Spleen (tissue), 11 donors: ENCODE data around the gene DOCK2. TPM values are rescaled to one million over a fixed set of nuclear protein-coding genes. Genes with fewer than 3 reads are reported as not detected.

ENCODE experiments used
- DNase-seq: peaks from one replicate; pipeline ENCODE4 v3.0.0-alpha.2; 2020
- H3K27ac ChIP-seq, 8 donors: fragments of 200-600 bp; sonication (generic) in 7 of 8; 1 replicate in 4 of 8; 2 replicates in 4 of 8; pipeline versions ENCODE4 v1.5.0 to v1.8.0; 2016 to 2021; ENCODE audit warnings: inconsistent platforms in 4 of 8, mild to moderate bottlenecking in 4 of 8, moderate library complexity in 1 of 8
- H3K27me3 ChIP-seq, 7 donors: fragments of 200-600 bp; sonication (generic) in 6 of 7; replicated peaks in 1 of 7; 1 replicate in 4 of 7; 2 replicates in 3 of 7; pipeline versions ENCODE4 v1.5.0 to v1.8.0; 2016 to 2021; ENCODE audit warnings: inconsistent platforms in 3 of 7, mild to moderate bottlenecking in 1 of 7
- H3K36me3 ChIP-seq, 6 donors: fragments of 200-600 bp; sonication (generic) in 5 of 6; 1 replicate in 4 of 6; 2 replicates in 2 of 6; pipeline versions ENCODE4 v1.5.0 to v1.8.0; 2016 to 2021; ENCODE audit warnings: inconsistent platforms in 2 of 6
- H3K4me1 ChIP-seq, 6 donors: fragments of 200-600 bp; sonication (generic) in 5 of 6; 1 replicate in 3 of 6; 2 replicates in 3 of 6; pipeline versions ENCODE4 v1.5.0 to v1.8.0; 2016 to 2021; ENCODE audit warnings: inconsistent platforms in 3 of 6
- H3K4me3 ChIP-seq, 8 donors: fragments of 200-600 bp; sonication (generic) in 7 of 8; 1 replicate in 4 of 8; 2 replicates in 4 of 8; pipeline versions ENCODE4 v1.5.0 to v1.8.0; 2016 to 2021; ENCODE audit warnings: inconsistent platforms in 4 of 8, mild to moderate bottlenecking in 4 of 8, moderate library complexity in 2 of 8
- H3K9me3 ChIP-seq, 8 donors: fragments of 200-600 bp; sonication (generic) in 7 of 8; 1 replicate in 4 of 8; 2 replicates in 4 of 8; pipeline versions ENCODE4 v1.5.0 to v1.8.0; 2016 to 2021; ENCODE audit warnings: inconsistent platforms in 4 of 8
- CTCF ChIP-seq, 11 experiments: fragments of 200-600 bp in 7 of 11; fragments of 450-650 bp in 4 of 11; sonication (generic) in 4 of 11; IDR thresholded peaks in 8 of 11; conservative IDR thresholded peaks in 3 of 11; 1 replicate in 7 of 11; 2 replicates in 4 of 11; pipeline versions ENCODE4 v1.4.0 to v1.8.0; 2016 to 2021; ENCODE audit warnings: antibody characterized with exemption in 11 of 11, inconsistent platforms in 4 of 11, mild to moderate bottlenecking in 1 of 11
- POLR2A ChIP-seq, 3 donors: fragments of 450-650 bp; IDR thresholded peaks; one replicate each; pipeline ENCODE4 v1.5.1; 2017; ENCODE audit warnings: antibody characterized with exemption in 3 of 3, mild to moderate bottlenecking in 1 of 3
- POLR2AphosphoS5 ChIP-seq, 3 donors: sonication (generic); formaldehyde crosslinking; IDR thresholded peaks; one replicate each; pipeline ENCODE4 v1.5.1; 2017; ENCODE audit warnings: antibody characterized with exemption in 3 of 3
- WGBS, 5 donors: extraction: QIAGEN DNeasy Blood & Tissue Kit in 3 of 5; methylation state at CpG; one replicate each; pipeline versions ENCODE4 v1.1.5 to v1.1.7; 2013 to 2018; 5-methylcytosine and 5-hydroxymethylcytosine counted together
- intact Hi-C: fragments of 100-400 bp; cut with DNase I; formaldehyde crosslinking; loops from one replicate; pipeline ENCODE4 v1.15.0; 2023; ENCODE audit warnings: low total_unique reads
- polyA plus RNA-seq, 3 donors: library from polyadenylated mRNA; stranded (reverse); fragments of 200-250 nt; gene quantifications; one replicate each; pipeline ENCODE4 v1.2.1, GENCODE V29; 2013
- total RNA-seq, 7 donors: library from RNA; depleted of rRNA in 3 of 7; stranded (reverse); fragments of >200 nt in 3 of 7; fragmentation: NEBNext Ultra II Directional in 4 of 7; extraction: Animal tissue kit (Norgen Biotek cat#: 25700) in 4 of 7; gene quantifications; one replicate each; pipeline versions ENCODE4 v1.1.0 to v1.2.1, GENCODE V29; 2016 to 2021
- donor health status: healthy with polysubstance abuse.
- donor health status: DM: no; HTN: no; CAD: no; lungs with moderate emphysema.
- donor health status: DM: no; HTN: no; CAD: no.
- donor health status: Bipolar disorder and iron deficiency.
- donor health status: healthy.
- donor health status: DM: no; HTN: no; CAD: no.
- donor health status: DM: yes; HTN: yes; CAD: no.

Gene DOCK2
- total and polyA plus RNA-seq, 10 donors: 30.6 to 321 (median 198) TPM

- Histone ChIP-seq H3K4me3 (no peak overlapping the region), H3K9me3 (no peaks in the 10 kb centered on the region), H3K27me3 (no peaks in the 10 kb centered on the region), H3K36me3 (peaks cover 0 to 88% (median 2%) of the 10 kb centered on the region in 6 donors), H3K4me1 (peaks cover 0 to 18% (median 4%) of the 10 kb centered on the region in 6 donors), H3K27ac (peak overlapping the region in 1 of 8 donors; percentile 28)
- intact Hi-C loops: no loop called here
- TF ChIP-seq CTCF (IDR thresholded peaks at IDR 0.05 in 8 of 11, conservative IDR thresholded peaks at IDR 0.05 in 3 of 11): no peak
- no peak for TF ChIP-seq POLR2AphosphoS5 (IDR thresholded peaks at IDR 0.05)
- no peak for TF ChIP-seq POLR2A (IDR thresholded peaks at IDR 0.05)
- 79 to 85% (median 82%) methylated on average over 7 of the region's 7 CpGs for WGBS, 5 donors
- DNase-seq: no peak
Measured at GRCh38 chr5:169778622-169779596, 141.8 kb downstream of the DOCK2 start.

GRCh38 chr5:169781420-169782345, 144.6 kb downstream of the DOCK2 start:
- 91 to 95% (median 94%) methylated on average over 6 of the region's 6 CpGs for WGBS, 5 donors
- TF ChIP-seq POLR2A (IDR thresholded peaks at IDR 0.05) (no peak), POLR2AphosphoS5 (IDR thresholded peaks at IDR 0.05) (no peak), CTCF (IDR thresholded peaks at IDR 0.05 in 8 of 11, conservative IDR thresholded peaks at IDR 0.05 in 3 of 11) (no peak)
- H3K9me3 ChIP-seq: no peaks in the 10 kb centered on the region

GRCh38 chr5:169785771-169786618, 148.9 kb downstream of the DOCK2 start:
- Histone ChIP-seq H3K4me3 (no peak overlapping the region), H3K36me3 (peaks cover 0 to 91% (median 0%) of the 10 kb centered on the region in 6 donors), H3K9me3 (no peaks in the 10 kb centered on the region), H3K27ac (no peak overlapping the region), H3K4me1 (peaks cover 0 to 4% (median 0%) of the 10 kb centered on the region in 6 donors), H3K27me3 (no peaks in the 10 kb centered on the region)
- TF ChIP-seq POLR2AphosphoS5 (IDR thresholded peaks at IDR 0.05) (no peak), CTCF (IDR thresholded peaks at IDR 0.05 in 8 of 11, conservative IDR thresholded peaks at IDR 0.05 in 3 of 11) (no peak), POLR2A (IDR thresholded peaks at IDR 0.05) (no peak)
- no peak for DNase-seq
- 81 to 91% (median 86%) methylated on average over 5 of the region's 5 CpGs for WGBS, 5 donors
- intact Hi-C loops: no loop called here

More at GRCh38 chr5:169781420-169782345, 144.6 kb downstream of the DOCK2 start:
- no peak overlapping the region for H3K27ac ChIP-seq
- intact Hi-C loops: no loop called here
- peaks cover 0 to 87% (median 2%) of the 10 kb centered on the region in 6 donors for H3K36me3 ChIP-seq
- no peak overlapping the region for H3K4me3 ChIP-seq
- no peak for DNase-seq
- no peaks in the 10 kb centered on the region for H3K27me3 ChIP-seq
- peaks cover 0 to 18% (median 4%) of the 10 kb centered on the region in 6 donors for H3K4me1 ChIP-seq
